AG04450 (cell line): ENCODE measurements around the gene KRTAP10-9. TPM values are rescaled to one million over a fixed set of nuclear protein-coding genes. Genes with fewer than 3 reads are reported as not detected.

ENCODE experiments used
- CTCF ChIA-PET: fragments of 300-600, 350-600 bp; formaldehyde crosslinking; extraction: SDS; loops from one replicate; lab custom pipeline; 2022; ENCODE audit warnings: antibody characterized with exemption, inconsistent platforms; lab: Charles Lee
- POLR2A ChIA-PET: fragments of 350-600 bp; formaldehyde crosslinking; extraction: SDS; loops from one replicate; lab custom pipeline; 2021; ENCODE audit warnings: antibody characterized with exemption, inconsistent platforms; lab: Yijun Ruan, JAX
- DNase-seq: peaks from one replicate; pipeline ENCODE4 v3.0.0-alpha.2; 2011; ENCODE audit warnings: low read depth, low spot score
- H3K27ac ChIP-seq: one replicate; pipeline ENCODE4 v1.5.1; 2012; ENCODE audit warnings: low read depth, low read length, control low read depth
- H3K27me3 ChIP-seq: one replicate; pipeline ENCODE4 v1.6.0; 2012; ENCODE audit warnings: low read length; ENCODE audit not compliant: control insufficient read depth, insufficient read depth
- H3K4me3 ChIP-seq: 2 replicates; pipeline ENCODE4 v1.5.1; 2011; ENCODE audit warnings: mild to moderate bottlenecking, low read depth, low read length, control low read depth
- H3K9me3 ChIP-seq: 2 replicates; pipeline ENCODE4 v1.5.1; 2012; ENCODE audit warnings: low read length; ENCODE audit not compliant: control insufficient read depth, insufficient read depth
- polyA plus RNA-seq: library from polyadenylated mRNA; depleted of rRNA; stranded (reverse); fragments of >200 nt; gene quantifications from 2 replicates; pipeline ENCODE4 v1.2.3, GENCODE V29; 2011
- TF ChIP-seq, protein P1 (sequence below): IDR thresholded peaks from 2 replicates; pipeline ENCODE4 v1.5.1; 2011; ENCODE audit warnings: low read depth, low read length, control low read depth, inconsistent platforms

The KRTAP10-9 gene
- polyA plus RNA-seq, 1 experiment, result not detected

DNA sequence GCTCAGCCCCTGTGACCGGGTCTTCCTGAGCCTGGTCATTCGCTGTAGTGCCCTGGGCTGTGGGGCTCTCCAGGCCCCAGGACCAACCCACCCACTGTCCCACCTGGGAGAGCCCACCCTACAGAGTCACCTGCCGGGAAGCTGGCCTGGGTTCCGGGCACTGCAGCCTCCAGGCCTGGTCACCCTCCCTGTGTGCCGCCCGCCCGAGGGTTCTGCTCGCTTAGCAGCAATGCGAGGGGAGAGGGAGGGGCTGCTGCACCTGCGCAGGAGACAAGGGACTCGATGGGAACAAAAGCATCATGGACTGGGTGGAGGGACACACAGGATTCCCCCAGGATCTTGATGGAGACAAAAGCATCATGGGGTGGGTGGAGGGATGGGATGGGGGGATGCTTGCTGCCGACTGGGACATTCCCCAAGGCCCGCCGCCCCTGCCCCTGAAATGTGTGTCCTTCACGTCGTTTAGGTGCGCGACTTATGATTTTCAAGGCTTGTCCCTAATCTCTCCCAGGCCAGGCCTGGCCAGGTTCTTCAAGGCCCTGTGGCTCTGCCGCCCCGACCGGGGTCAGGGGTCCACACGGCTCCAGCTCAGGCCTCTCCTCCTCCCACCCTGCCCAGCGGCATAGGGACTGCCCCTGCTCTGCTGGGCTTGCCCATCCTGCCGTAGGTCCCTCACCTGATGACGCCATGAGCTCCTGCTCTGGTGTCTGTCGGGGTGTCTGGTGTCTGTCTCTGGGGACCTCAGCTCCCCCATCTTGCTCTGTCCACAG lies 13.3 kb upstream of the KRTAP10-9 start:
- H3K4me3 ChIP-seq, result no peak overlapping the region
- no peak overlapping the region for H3K27ac ChIP-seq
- no peak for DNase-seq
- ChIA-PET CTCF (no interaction called here), POLR2A (no interaction called here)
- peaks cover 54% of the 10 kb centered on the region for H3K9me3 ChIP-seq
- TF ChIP-seq, protein P1, sequence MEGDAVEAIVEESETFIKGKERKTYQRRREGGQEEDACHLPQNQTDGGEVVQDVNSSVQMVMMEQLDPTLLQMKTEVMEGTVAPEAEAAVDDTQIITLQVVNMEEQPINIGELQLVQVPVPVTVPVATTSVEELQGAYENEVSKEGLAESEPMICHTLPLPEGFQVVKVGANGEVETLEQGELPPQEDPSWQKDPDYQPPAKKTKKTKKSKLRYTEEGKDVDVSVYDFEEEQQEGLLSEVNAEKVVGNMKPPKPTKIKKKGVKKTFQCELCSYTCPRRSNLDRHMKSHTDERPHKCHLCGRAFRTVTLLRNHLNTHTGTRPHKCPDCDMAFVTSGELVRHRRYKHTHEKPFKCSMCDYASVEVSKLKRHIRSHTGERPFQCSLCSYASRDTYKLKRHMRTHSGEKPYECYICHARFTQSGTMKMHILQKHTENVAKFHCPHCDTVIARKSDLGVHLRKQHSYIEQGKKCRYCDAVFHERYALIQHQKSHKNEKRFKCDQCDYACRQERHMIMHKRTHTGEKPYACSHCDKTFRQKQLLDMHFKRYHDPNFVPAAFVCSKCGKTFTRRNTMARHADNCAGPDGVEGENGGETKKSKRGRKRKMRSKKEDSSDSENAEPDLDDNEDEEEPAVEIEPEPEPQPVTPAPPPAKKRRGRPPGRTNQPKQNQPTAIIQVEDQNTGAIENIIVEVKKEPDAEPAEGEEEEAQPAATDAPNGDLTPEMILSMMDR, result no peak
- no peaks in the 10 kb centered on the region for H3K27me3 ChIP-seq

DNA sequence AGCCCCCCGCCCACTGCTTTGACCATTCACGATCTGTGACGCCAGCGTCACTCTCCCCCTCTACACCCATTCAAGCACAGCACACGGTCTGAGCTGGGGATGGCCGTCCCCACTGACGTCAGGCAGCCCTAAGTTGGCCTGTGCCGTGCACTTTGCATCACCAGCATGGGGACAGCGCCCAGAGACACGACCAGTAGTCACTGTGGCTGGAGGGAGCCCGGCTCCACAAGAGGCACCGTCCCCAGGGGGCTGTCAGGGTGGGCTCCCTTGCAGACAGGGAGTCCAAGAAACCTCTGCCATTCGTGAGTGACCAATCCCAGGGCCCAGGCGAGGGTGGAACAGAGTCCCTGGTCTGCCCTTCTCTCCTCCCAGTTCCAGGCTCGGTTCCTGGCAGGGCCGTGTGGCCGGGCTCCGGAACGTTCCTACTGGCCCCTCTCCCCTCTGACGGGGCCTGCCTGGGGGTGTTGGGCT lies 12.7 kb upstream of the KRTAP10-9 start:
- no peak overlapping the region for H3K27ac ChIP-seq
- TF ChIP-seq, protein P1, result no peak
- no peaks in the 10 kb centered on the region for H3K27me3 ChIP-seq
- H3K9me3 ChIP-seq, result peaks cover 54% of the 10 kb centered on the region
- no peak overlapping the region for H3K4me3 ChIP-seq
- ChIA-PET CTCF (no interaction called here), POLR2A (no interaction called here)
- DNase-seq, result no peak

DNA sequence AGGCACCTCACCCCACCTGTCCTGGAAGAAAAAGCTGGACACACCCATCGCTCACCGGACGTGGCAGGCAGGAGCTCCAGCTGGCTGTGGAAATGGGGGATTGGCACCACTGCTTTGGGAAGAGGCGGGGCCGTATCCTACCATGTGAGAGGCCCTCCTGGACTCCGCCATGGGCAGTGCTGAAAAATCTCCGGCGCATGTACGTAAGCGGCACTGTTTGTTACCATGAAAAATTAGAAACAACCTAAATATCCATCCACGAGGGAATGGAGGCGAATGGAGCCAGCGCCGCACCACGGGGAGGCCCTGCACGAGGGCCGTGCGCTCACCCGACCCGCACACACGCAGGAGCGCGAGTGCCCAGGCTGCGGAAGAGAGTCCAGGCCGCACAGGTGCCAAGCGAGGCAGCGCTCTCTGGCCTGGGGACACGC lies 11.9 kb upstream of the KRTAP10-9 start:
- CTCF ChIA-PET, result no interaction called here

DNA sequence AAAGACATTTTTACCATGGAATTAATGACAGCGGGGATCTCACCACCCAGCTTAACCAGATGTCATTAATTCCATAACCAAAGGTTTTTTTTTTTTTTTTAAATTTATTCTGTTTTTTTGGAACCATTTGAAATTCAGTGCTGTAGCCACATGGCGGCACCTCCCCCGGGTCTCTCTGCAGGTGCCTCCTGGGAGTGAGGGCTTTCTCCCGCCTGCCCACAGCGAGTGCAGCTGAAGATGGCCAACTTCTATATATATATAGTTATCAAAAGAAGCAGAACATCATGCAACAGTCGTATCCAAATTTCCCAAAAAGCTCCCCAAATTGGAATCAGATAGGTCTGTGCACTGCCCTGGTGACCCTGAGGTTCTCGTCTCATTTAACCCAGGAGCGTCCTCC lies 11.4 kb upstream of the KRTAP10-9 start:
- DNase-seq, result no peak
- CTCF ChIA-PET, result no interaction called here
- TF ChIP-seq, protein P1, result no peak
- Histone ChIP-seq H3K27ac (no peak overlapping the region), H3K9me3 (peaks cover 54% of the 10 kb centered on the region), H3K27me3 (no peaks in the 10 kb centered on the region), H3K4me3 (no peak overlapping the region)
- POLR2A ChIA-PET, result no interaction called here

More for the DNA sequence above, 11.9 kb upstream of the KRTAP10-9 start:
- Histone ChIP-seq H3K4me3 (no peak overlapping the region), H3K27me3 (no peaks in the 10 kb centered on the region), H3K27ac (no peak overlapping the region), H3K9me3 (peaks cover 54% of the 10 kb centered on the region)
- no peak for DNase-seq
- TF ChIP-seq, protein P1, result no peak
- POLR2A ChIA-PET, result no interaction called here

DNA sequence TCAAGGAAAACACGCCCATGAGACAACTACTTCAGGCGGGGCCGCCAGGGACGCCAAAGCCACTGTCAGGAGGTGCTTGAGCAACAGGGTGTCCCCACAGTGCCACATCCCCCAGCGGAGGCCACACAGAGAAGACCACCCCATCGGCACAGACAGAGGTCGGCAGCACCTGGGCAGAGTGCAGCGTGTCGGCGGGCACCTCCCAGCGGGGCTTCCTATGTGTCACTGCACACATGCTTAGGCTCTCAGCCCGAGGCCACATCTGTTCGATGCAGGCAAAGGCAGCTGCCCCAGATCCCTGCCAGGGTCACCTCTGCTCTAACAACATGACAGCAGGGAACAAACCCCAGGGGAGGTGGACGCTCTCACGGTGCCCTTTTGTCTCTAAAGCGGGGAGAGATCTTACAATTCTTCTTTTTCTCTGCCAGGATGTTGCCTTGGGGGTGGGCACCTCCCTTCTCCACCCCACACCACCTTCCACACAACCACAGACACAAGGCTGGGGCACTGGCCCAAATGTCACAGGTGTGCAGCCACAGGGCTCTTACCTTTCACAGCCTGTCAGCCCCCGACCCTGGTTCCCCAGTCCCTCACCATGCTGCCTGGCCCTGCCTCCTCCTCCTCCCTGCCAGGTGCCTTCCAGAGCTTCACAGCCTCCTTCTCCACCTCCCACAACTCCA lies 10.8 kb upstream of the KRTAP10-9 start:
- ChIA-PET CTCF (no interaction called here), POLR2A (no interaction called here)
- H3K27ac ChIP-seq, result no peak overlapping the region
- TF ChIP-seq, protein P1, result no peak
- no peak overlapping the region for H3K4me3 ChIP-seq
- peaks cover 54% of the 10 kb centered on the region for H3K9me3 ChIP-seq
- H3K27me3 ChIP-seq, result no peaks in the 10 kb centered on the region
- DNase-seq, result no peak
